Mesenteric fat pad (tissue), 1 donor: ENCODE data around the gene ZNF774. TPM values are rescaled to one million over a fixed set of nuclear protein-coding genes. Genes with fewer than 3 reads are reported as not detected.
"Not testable (repeated sequence)": the region's sequence is repeated elsewhere in the genome, so short reads cannot be mapped to it uniquely, and the experiment has no call there.

ENCODE experiments used
- DNase-seq: peaks from one replicate; pipeline ENCODE4 v3.0.0-alpha.2; 2020; ENCODE audit warnings: low spot score
- long read RNA-seq: library from polyadenylated mRNA; unstranded; transcript quantifications from one replicate; pipeline ENCODE4 v2.0.0, GENCODE V29; 2020
- total RNA-seq: library from RNA; stranded (reverse); fragmentation: NEBNext Ultra II Directional; extraction: Animal tissue kit (Norgen Biotek cat#: 25700); gene quantifications from one replicate; pipeline ENCODE4 v1.2.1, GENCODE V29; 2021
- donor health status: DM: yes; HTN: yes; CAD: no.

ZNF774 gene
- 0.84 TPM for total RNA-seq
- long read RNA-seq = 0 reads

DNA sequence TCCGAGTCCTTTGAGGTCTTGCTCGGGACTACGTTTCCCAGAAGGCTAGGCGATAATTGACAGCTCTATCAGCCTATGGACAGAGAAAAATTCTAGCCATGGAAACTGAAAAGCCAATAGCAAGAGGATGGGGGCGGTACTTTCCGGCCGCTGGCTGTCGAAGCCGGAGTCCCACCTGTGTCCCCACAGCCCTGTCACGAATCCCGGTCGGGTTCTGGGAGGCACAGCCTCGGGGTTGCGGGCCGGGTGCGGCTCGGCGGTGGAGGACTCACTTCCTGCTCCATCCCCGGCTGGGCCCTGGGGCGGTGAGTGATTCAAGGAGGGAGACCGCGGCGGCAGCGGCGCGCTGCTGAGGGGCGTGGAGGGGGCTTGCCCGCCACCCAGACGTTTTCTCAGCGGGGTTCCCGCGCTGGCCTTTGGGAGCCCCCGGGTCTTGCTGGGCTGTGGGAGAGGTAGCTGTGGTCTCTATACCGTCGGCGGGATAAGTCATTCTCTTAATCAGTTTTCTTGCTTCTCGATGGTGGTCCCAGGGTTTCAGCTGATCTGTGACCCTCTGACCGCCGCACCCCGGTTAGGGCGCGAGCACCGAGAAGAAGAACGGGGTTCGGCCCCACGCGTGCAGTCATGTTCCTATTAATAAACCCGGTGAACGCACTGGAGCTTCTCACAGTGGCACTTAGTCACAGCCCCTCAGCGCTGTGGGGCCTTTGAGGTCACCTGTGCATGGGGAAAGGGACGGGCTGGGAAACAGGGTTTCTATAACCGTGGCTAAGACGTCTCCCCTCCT lies at the start of gene ZNF774:
TSS of gene ZNF774 (plus strand) at position 178 of the 787 bp plus-strand sequence. CDS start 2,377 bp downstream, outside the sequence.
- peak; percentile 95 for DNase-seq

DNA sequence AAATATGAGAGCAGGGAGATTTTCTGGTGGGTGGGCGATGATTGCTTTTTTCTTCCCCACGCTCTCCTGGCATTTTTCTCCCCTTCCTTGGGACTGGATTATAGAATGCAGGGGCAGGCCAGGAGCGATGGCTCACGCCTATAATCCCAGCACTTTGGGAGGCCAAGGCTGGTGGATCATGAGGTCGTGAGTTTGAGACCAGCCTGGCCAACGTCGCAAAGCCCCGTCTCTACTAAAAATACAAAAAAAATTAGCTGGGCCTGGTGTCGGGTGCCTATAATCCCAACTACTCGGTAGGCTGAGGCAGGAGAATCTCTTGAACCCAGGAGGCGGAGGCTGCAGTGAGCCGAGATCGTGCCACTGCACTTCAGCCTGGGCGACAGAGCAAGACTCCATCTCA lies 46.7 kb upstream of the ZNF774 start:
- DNase-seq = not testable (repeated sequence)

- DNase-seq = no peak
These were observed 46.2 kb upstream of the ZNF774 start for GRCh38 chr15:90305932-90306331.

- peak; percentile 37 for DNase-seq
These were observed 45.5 kb upstream of the ZNF774 start for GRCh38 chr15:90306560-90306959.

GRCh38 chr15:90307661-90308060 lies 44.4 kb upstream of the ZNF774 start:
- DNase-seq = peak; percentile 37

GRCh38 chr15:90309020-90309419 lies 43.1 kb upstream of the ZNF774 start:
- DNase-seq = peak; percentile 16

DNA sequence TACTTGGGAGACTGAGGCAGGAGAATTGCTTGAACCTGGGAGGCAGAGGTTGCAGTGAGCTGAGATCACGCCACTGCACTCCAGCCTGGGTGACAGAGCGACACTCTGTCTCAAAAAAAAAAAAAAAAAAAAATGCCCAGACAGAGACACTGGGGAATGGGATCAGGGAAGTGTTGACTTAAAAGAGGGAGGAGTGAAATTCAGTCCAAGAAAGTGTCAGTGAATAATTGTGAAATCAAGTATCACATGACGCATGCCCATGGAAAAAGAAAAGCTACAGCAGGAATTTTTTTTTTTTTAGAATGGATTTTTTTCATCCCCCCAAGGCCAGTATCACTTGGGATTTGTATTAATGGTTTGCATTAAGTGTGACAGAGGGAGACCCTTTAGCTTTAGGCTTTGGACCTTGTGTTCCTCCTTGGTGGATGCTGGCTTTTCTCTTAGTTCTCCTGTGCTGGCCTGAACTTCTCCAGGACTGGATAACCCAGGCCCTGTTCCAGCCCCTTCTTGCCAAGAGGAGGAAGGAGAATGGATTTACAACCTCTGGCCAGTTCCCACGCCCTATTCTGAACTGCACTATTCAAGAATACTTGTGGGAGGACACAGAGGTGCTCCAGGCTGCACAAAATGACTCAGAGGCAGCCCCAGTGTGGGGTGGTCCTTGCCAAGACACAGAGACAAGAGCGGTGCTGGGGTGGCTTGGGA lies 36.7 kb upstream of the ZNF774 start:
- peak; percentile 82 for DNase-seq

DNA sequence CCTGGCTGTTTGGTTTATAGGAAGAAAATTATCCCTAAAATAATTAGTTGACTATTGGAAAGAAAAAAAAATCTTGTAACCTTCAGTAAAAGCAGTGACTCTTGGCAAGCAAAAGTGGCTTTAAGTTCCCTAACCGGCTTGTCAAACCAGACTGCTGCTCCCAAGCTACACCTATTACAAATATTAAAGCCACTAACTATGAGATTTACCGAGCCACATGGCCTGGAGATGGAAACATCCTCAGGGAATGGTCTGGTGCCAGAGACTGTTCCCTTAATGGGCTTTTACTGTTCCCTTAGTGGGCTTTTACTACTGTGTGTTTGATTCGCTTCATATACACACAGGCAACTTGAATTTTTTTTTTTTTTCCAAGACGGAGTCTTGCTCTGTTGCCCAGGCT lies 35.9 kb upstream of the ZNF774 start:
- peak; percentile 6 for DNase-seq

GRCh38 chr15:90318591-90318990 lies 33.5 kb upstream of the ZNF774 start:
- DNase-seq = peak; percentile 6

DNA sequence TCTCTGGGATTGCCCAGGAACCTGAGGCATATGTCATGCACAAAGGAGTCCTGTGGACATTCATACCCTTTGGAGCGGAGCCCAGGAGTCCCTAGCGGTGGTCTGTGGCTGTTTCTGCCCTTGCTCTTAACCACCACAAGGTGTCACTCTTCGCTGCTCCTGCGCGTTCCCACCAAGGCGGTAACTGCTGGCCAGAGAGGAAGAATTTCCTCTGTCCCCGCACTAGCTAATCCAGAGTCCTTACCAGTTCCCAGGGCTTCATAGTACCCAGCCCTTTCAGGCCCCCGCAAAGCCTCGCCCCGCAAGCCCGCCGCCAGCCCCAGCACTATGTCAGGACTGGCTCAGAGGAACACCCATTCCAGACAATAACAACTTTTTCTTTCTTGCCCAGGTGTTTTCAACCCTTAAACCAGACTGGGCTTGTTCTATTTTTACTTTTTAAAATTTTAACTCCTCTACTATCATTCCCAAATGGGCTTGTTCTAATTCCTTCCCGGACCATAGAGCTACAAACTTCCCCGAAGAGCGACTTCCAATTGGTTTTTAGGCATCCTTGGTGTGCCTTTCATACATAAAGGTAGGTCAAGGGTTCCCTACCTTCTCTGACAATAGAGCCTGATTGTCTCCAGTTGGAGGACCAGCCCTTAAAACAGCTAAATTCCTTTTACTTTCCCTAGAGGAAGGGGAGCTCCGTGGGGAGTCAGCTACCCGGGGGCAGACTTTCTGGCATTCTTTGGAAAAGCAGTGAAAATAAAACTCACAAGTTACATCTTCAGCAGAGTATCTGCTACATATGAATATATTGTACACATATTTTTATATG lies 31.8 kb upstream of the ZNF774 start:
- DNase-seq = peak; percentile 91

GRCh38 chr15:90320885-90321278 lies 31.2 kb upstream of the ZNF774 start:
- DNase-seq = no peak

GRCh38 chr15:90322538-90322937 lies 29.5 kb upstream of the ZNF774 start:
- no peak for DNase-seq

DNA sequence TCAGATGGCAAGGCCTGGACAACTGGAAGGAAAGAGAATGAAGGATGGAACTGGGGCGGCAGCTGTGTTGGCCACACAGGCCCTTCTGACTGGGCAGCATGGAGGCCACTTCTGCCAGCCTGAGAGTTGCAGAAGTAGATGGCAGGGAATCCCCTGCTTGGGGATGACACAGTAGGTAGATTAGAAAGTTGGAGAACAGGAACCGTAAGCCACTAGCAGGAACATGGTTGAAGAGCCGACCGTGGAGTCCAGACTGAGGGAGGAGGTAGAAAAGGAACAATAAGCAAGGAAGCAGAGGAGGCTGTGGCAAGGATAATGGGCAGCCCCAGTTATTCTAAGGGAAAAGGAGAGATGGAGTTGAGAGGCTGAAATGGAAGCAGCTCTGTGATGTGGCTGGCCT lies 26.4 kb upstream of the ZNF774 start:
- DNase-seq = peak; percentile 69

GRCh38 chr15:90326441-90326840 lies 25.6 kb upstream of the ZNF774 start:
- DNase-seq = no peak

DNA sequence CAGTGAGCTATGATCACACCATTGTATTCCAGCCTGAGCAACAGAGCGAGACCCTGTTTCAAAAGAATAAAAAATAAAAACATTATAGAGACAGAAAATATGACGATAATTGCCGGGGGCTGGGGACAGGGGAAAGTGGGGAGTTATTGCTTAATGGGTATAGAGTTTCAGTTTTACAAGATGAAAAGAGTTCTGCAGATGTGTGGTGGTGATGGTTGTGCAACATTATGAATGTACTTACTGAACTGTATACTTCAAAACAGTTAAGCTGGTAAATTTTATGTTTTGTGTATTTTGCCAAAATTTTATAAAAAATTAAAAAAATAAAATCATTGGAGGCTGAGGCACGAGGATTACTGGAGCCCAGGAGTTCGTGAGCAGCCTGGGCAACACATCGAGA lies 24.8 kb upstream of the ZNF774 start:
- DNase-seq = peak; percentile 5

DNA sequence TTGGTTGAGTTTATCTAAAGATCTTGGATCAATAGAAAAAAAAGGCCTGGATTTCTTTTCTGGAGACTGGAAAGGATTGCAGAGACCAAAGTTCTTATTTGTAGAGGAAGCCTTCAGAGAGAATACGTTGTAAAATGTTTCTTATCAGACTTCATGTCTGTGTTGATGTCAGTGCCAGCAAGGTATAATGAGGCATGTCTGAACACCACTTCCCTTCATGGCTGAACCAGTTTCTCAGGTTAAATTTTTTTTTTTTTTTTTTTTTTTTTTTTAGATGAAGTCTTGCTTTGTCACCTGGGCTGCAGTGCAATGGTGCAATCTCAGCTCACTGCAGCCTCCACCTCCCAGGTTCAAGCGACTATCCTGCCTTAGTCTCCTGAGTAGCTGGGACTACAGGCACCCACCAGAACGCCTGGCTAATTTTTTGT lies 17.8 kb upstream of the ZNF774 start:
- DNase-seq = peak; percentile 26

DNA sequence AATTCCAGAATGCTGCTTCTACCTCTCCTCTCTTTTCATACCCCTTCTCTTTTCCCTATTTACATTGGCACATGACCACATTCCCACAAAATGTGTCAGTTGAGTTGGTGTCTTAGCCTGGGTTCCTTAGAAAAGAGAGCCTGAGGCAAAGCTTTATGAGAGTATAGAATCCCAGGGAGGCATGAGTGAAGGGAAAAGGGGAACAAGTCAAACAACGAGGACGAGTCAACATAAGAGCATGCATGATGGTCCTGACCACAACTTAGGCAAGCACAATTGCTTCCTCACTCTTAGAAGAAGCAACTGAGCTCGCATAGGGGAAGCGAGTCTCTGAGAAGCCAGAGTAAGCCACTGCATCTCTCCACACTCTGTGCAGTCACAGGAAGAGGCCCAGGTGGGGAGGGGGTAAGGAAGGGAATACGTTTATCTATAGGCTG lies 15.4 kb upstream of the ZNF774 start:
- DNase-seq = no peak

DNA sequence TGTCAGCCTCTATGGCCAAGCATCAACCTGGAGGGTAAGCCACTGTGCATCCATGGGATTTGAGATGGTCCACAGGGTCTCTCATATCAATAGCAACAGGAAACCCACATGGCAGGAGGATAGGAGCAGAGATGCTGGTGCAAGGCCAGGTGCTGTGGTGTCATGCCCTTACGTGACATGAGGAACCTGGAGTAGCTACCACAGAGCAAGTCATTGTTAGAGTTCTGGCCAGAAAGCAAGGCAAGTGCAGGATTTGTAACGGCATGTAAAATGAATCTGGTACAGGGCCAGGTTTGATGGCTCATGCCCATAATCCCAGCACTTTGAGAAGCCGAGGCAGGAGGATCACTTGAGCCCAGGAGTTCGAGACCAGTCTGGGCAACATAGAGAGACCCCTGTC lies 14.8 kb upstream of the ZNF774 start:
- no peak for DNase-seq

DNA sequence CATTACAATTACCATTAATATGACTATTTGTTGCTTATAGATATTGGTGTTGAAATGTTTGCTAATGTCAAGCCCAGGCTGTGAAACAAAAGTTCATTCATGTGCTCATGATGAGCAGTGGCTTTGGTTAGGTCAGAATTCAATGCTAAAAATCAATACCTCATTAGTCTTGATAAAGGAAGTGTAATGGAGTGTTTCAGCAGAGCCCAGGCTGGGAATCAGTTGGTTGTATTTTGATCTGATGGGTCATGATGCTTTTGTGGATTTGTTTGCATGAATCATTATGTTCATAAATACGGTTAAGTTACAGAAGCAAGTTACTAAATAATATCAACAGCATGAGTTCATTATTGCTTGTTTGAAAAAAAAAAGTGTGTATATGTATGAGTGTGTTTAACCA lies 13.6 kb upstream of the ZNF774 start:
- no peak for DNase-seq

DNA sequence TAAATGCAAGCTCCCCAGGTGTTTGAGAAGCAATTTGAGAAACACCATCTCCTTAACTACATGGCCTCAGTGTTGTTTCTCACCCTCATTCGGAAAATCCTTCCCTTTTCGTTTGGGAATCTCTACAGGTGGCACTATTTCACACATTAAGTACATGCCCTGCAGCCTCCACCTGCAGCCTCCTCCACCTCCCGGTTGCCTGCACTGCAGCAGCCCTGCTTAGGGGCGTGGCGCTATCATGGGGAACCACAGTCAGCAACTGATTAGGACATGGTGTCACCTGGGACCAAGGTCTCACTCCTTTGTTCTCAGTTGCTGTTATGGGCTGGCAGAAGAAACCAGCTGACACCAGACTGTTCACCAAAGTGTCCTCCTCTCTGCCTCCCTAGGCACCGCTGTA lies 11.7 kb upstream of the ZNF774 start:
- DNase-seq = no peak

DNA sequence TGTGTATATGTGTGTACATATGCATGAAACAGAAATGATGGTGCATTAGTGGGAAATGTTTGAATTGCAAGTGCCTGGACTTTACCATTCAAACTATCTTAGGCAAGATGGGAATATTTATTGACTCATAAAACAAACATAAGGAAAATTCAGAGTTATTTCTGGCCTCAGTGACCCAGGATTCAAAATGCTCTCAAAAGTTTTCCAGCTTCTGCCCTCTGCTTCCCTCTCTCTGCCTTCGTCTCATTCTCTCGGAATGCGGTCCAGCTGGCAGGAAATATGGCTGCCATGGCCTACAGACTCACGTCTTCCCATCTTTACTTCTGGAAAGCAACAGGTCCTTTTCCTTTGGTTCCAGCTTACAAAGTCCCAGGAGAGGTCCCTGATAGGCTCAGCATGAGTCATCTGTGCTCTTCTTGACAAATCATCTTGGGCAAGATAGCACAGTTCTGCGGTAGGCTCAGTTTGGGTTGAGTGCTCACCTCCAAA lies 8.7 kb upstream of the ZNF774 start:
- no peak for DNase-seq

GRCh38 chr15:90344662-90345061 lies 7.4 kb upstream of the ZNF774 start:
- no peak for DNase-seq
